CD14-positive monocyte (primary cell): ENCODE data around the gene NOXRED1. TPM values are rescaled to one million over a fixed set of nuclear protein-coding genes. Genes with fewer than 3 reads are reported as not detected.

Source experiments
- DNase-seq, 3 donors: peaks; one replicate each; pipeline ENCODE4 v3.0.0-alpha.2; 2011 to 2022
- H2AFZ ChIP-seq: 2 replicates; pipeline ENCODE4 v1.6.0; 2012; ENCODE audit warnings: mild to moderate bottlenecking, low read depth, low read length, inconsistent platforms; ENCODE audit not compliant: insufficient read depth, poor library complexity, severe bottlenecking
- H3K27ac ChIP-seq, 2 donors: 1 replicate in 1 of 2; 2 replicates in 1 of 2; pipeline ENCODE4 v1.5.1; 2012 to 2013; ENCODE audit warnings: low read length in 2 of 2, control low read depth in 1 of 2, inconsistent platforms in 1 of 2, low read depth in 1 of 2, mild to moderate bottlenecking in 1 of 2
- H3K27me3 ChIP-seq, 2 donors: one replicate each; pipeline versions ENCODE4 v1.6.0 to v1.6.1; 2011 to 2013; ENCODE audit warnings: low read length in 2 of 2; ENCODE audit not compliant: control insufficient read depth in 2 of 2, insufficient read depth in 2 of 2
- H3K36me3 ChIP-seq, 2 donors: replicated peaks in 1 of 2; 1 replicate in 1 of 2; 2 replicates in 1 of 2; pipeline versions ENCODE4 v1.5.1 to v1.6.1; 2012 to 2013; ENCODE audit warnings: low read length in 2 of 2, control low read depth in 1 of 2, inconsistent platforms in 1 of 2, mild to moderate bottlenecking in 1 of 2; ENCODE audit not compliant: insufficient read depth in 2 of 2, control insufficient read depth in 1 of 2
- H3K4me1 ChIP-seq, 2 donors: 1 replicate in 1 of 2; 2 replicates in 1 of 2; pipeline versions ENCODE4 v1.5.1 to v1.6.1; 2012 to 2013; ENCODE audit warnings: low read length in 2 of 2, control low read depth in 1 of 2, inconsistent platforms in 1 of 2, mild to moderate bottlenecking in 1 of 2, moderate library complexity in 1 of 2; ENCODE audit not compliant: insufficient read depth in 2 of 2, control insufficient read depth in 1 of 2
- H3K4me2 ChIP-seq: replicated peaks from 2 replicates; pipeline ENCODE3; 2012; ENCODE audit warnings: low read length, moderate library complexity, mild to moderate bottlenecking; ENCODE audit not compliant: poor library complexity, severe bottlenecking; ENCODE audit errors: extremely low read depth
- H3K4me3 ChIP-seq, 3 experiments: fragments of 200-600 bp in 1 of 3; sonication (generic) in 1 of 3; replicated peaks in 1 of 3; 1 replicate in 2 of 3; 2 replicates in 1 of 3; pipeline ENCODE4 v1.5.1; 2011 to 2013; ENCODE audit warnings: low read length in 3 of 3, mild to moderate bottlenecking in 3 of 3, control low read depth in 2 of 3, low read depth in 2 of 3, inconsistent platforms in 1 of 3, moderate library complexity in 1 of 3
- H3K79me2 ChIP-seq: 2 replicates; pipeline ENCODE4 v1.6.0; 2012; ENCODE audit warnings: mild to moderate bottlenecking, control low read depth, inconsistent platforms, low read length, moderate library complexity; ENCODE audit not compliant: insufficient read depth
- H3K9ac ChIP-seq: 2 replicates; pipeline ENCODE4 v1.6.0; 2017; ENCODE audit warnings: low read length, mild to moderate bottlenecking; ENCODE audit not compliant: insufficient read depth, poor library complexity, severe bottlenecking
- H3K9me3 ChIP-seq, 2 donors: replicated peaks in 1 of 2; 1 replicate in 1 of 2; 2 replicates in 1 of 2; pipeline versions ENCODE4 v1.5.1 to v1.6.1; 2012 to 2013; ENCODE audit warnings: low read length in 2 of 2, control low read depth in 1 of 2; ENCODE audit not compliant: control insufficient read depth in 1 of 2, insufficient read depth in 1 of 2
- H4K20me1 ChIP-seq: 2 replicates; pipeline ENCODE4 v1.6.0; 2012; ENCODE audit warnings: mild to moderate bottlenecking, low read length, control low read depth, moderate library complexity; ENCODE audit not compliant: insufficient read depth
- H3K27ac Mint-ChIP-seq, 7 donors: one replicate each; pipeline ENCODE4 v1.8.0; 2020; ENCODE audit warnings: mild to moderate bottlenecking in 7 of 7, mixed read lengths in 7 of 7, moderate library complexity in 6 of 7, inconsistent platforms in 2 of 7
- H3K27me3 Mint-ChIP-seq, 3 donors: one replicate each; pipeline ENCODE4 v1.8.0; 2021 to 2022; ENCODE audit warnings: low read depth in 3 of 3, mild to moderate bottlenecking in 3 of 3, mixed read lengths in 3 of 3, moderate library complexity in 3 of 3, inconsistent platforms in 1 of 3
- H3K36me3 Mint-ChIP-seq, 2 donors: one replicate each; pipeline ENCODE4 v1.8.0; 2020; ENCODE audit warnings: mixed read lengths in 2 of 2, inconsistent platforms in 1 of 2, mild to moderate bottlenecking in 1 of 2
- H3K4me1 Mint-ChIP-seq: one replicate; pipeline ENCODE4 v1.8.0; 2020; ENCODE audit warnings: mild to moderate bottlenecking, mixed read lengths
- H3K4me3 Mint-ChIP-seq, 2 donors: one replicate each; pipeline ENCODE4 v1.8.0; 2020; ENCODE audit warnings: mild to moderate bottlenecking in 2 of 2, mixed read lengths in 2 of 2, moderate library complexity in 1 of 2
- H3K9me3 Mint-ChIP-seq, 7 donors: one replicate each; pipeline ENCODE4 v1.8.0; 2020 to 2022; ENCODE audit warnings: mixed read lengths in 7 of 7, mild to moderate bottlenecking in 6 of 7, moderate library complexity in 6 of 7, inconsistent platforms in 2 of 7
- WGBS: methylation state at CpG from one replicate; pipeline ENCODE4 v1.1.5; 2013; ENCODE audit warnings: missing lambda C conversion rate; ENCODE audit not compliant: insufficient coverage; 5-methylcytosine and 5-hydroxymethylcytosine counted together
- intact Hi-C, 2 donors: fragments of 100-400 bp; cut with micrococcal nuclease; formaldehyde crosslinking; loops; one replicate each; pipeline versions ENCODE4 v1.15.0 to v1.15.1; 2023
- polyA plus RNA-seq, 3 donors: library from polyadenylated mRNA; depleted of rRNA in 1 of 3; unstranded in 2 of 3; stranded (reverse) in 1 of 3; fragments of 300-500 nt in 2 of 3; fragments of >200 nt in 1 of 3; fragmentation: Illumina TruSeq in 2 of 3; gene quantifications; 1 replicate in 2 of 3; 2 replicates in 1 of 3; pipeline ENCODE4 v1.2.3, GENCODE V29; 2012 to 2021
- TF ChIP-seq, protein P1 (sequence below): fragments of 200-600 bp; IDR thresholded peaks from one replicate; pipeline ENCODE4 v1.8.0; 2022; ENCODE audit warnings: antibody characterized with exemption, mild to moderate bottlenecking

Gene NOXRED1
- polyA plus RNA-seq, 3 donors, result 0.39 TPM; not detected in 2

DNA sequence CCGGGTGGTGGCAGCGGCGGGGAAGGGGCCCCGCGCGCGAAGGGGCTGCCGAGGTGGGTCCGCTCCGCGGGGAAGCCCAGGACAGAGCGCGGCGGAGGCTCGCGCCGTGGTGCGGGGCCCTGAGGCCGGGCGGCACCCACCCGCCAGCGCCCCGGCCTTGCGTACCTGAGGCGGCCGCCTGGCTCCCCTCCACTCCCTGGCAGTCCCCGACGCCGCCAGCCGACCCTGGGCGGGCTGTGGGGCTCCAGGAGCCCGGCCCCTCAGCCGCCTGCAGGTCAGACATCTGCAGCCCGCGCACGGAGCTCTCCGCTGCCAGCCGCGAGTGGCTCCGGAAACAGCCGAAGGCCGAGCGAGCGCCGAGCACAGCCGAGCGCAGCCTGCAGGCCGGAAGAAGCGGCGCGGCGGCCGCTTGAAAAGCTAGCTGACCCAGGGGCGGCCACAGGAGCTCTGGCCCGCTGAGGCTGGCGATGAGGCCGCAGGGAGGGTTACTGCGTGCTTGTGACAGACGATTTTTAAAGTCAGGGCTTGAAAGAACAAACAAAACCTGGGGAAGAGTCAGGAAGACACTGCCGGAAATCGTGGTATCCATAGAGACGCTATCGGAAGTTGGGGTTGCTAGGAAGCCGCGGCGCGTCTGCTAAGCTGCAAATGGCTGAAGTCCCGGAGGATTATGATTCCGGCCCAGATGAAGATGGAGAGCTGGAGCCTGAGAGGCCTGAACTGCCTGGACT is 46.4 kb downstream of the NOXRED1 start, which contains the start of the genes SAMD15 and TMED8:
Gene SAMD15, plus strand, starts transcription at position 609 of the 731 bp plus-strand sequence. Its CDS starts 40 bp downstream, at position 649.
Gene TMED8, minus strand, starts transcription at position 324 of the 731 bp plus-strand sequence. Its CDS starts 41 bp downstream, at position 283.
- Mint-ChIP-seq H3K9me3 (peaks cover 0 to 2% (median 0%) of the 10 kb centered on the region in 7 donors), H3K27me3 (peaks cover 0 to 2% (median 0%) of the 10 kb centered on the region in 3 donors)
- under 1% methylated on average over 69 of the region's 69 CpGs for WGBS

More for the DNA sequence above, 46.4 kb downstream of the NOXRED1 start, which contains the start of the genes SAMD15 and TMED8:
- peak within 1 kb of the TSS; percentile 18 to 79 for H3K27ac ChIP-seq
- intact Hi-C loops, result loop anchor here (5.0 kb wide), 2 partner anchors 55 to 80 kb away; partner anchors contain the start of genes AHSA1 (in 2 of the 2), GSTZ1 (in 2 of the 2), POMT2 (in 2 of the 2) and VIPAS39 (in 2 of the 2)
- Mint-ChIP-seq H3K27ac (peak within 1 kb of the TSS; percentile 43 to 93 (median 87)), H3K4me1 (peaks cover 41% of the 10 kb centered on the region), H3K4me3 (peak within 1 kb of the TSS; percentile 88 to 95), H3K36me3 (peaks cover 3 to 8% of the 10 kb centered on the region in 2 donors)
- peak within 1 kb of the TSS; percentile 75 to 99 (median 89) for H3K4me3 ChIP-seq
- TF ChIP-seq, protein P1, sequence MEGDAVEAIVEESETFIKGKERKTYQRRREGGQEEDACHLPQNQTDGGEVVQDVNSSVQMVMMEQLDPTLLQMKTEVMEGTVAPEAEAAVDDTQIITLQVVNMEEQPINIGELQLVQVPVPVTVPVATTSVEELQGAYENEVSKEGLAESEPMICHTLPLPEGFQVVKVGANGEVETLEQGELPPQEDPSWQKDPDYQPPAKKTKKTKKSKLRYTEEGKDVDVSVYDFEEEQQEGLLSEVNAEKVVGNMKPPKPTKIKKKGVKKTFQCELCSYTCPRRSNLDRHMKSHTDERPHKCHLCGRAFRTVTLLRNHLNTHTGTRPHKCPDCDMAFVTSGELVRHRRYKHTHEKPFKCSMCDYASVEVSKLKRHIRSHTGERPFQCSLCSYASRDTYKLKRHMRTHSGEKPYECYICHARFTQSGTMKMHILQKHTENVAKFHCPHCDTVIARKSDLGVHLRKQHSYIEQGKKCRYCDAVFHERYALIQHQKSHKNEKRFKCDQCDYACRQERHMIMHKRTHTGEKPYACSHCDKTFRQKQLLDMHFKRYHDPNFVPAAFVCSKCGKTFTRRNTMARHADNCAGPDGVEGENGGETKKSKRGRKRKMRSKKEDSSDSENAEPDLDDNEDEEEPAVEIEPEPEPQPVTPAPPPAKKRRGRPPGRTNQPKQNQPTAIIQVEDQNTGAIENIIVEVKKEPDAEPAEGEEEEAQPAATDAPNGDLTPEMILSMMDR, result no peak
- H3K4me2 ChIP-seq, result peak within 1 kb of the TSS; percentile 94
- no peaks in the 10 kb centered on the region for H3K27me3 ChIP-seq
- H3K79me2 ChIP-seq, result peaks cover 45% of the 10 kb centered on the region
- H2AFZ ChIP-seq, result peak within 1 kb of the TSS; percentile 95
- peak within 1 kb of the TSS; percentile 87 for H3K9ac ChIP-seq
- H4K20me1 ChIP-seq, result peaks cover 8% of the 10 kb centered on the region
- H3K9me3 ChIP-seq, result no peaks in the 10 kb centered on the region
- H3K36me3 ChIP-seq, result no peaks in the 10 kb centered on the region
- H3K4me1 ChIP-seq, result peaks cover 42 to 45% of the 10 kb centered on the region in 2 donors
- peak; percentile 63 to 71 (median 70) for DNase-seq
